IMR-90 (cell line): ENCODE data around the gene EHD4. TPM values are rescaled to one million over a fixed set of nuclear protein-coding genes. Genes with fewer than 3 reads are reported as not detected.

Experiments
- ATAC-seq: fragments of 200-7000 bp; cut with Tn5 transposase; 2 replicates; pipeline ENCODE4 v1.9.1; 2020; ENCODE audit warnings: low read depth, mild to moderate bottlenecking, moderate library complexity
- BruUV-seq: library from RNA; stranded (reverse); fragments of 400-500 nt; replicated peaks from 2 replicates; lab custom pipeline; 2021; lab: Mats Ljungman, UMichigan
- CTCF ChIA-PET: fragments of 300-600 bp; formaldehyde crosslinking; extraction: SDS; loops from one replicate; lab custom pipeline; 2021; ENCODE audit warnings: antibody characterized with exemption; lab: Yijun Ruan, JAX
- POLR2A ChIA-PET: fragments of 300-600 bp; sonication (Branson Sonifier 250); formaldehyde crosslinking; loops from one replicate; lab custom pipeline; 2022; ENCODE audit warnings: antibody characterized with exemption; ENCODE audit not compliant: unreplicated experiment; lab: Charles Lee
- DNase-seq: peaks from one replicate; pipeline ENCODE4 v3.0.0; 2013
- H2AFZ ChIP-seq: replicated peaks from 2 replicates; pipeline ENCODE3; 2013; ENCODE audit warnings: low read length, mild to moderate bottlenecking; ENCODE audit not compliant: poor library complexity
- H2AK5ac ChIP-seq: 2 replicates; pipeline ENCODE4 v1.6.1; 2013; ENCODE audit warnings: low read depth, low read length, inconsistent platforms
- H2AK9ac ChIP-seq: replicated peaks from 2 replicates; pipeline ENCODE3; 2013; ENCODE audit warnings: mild to moderate bottlenecking, low read depth, low read length, moderate library complexity; ENCODE audit not compliant: poor library complexity
- H2BK120ac ChIP-seq: 2 replicates; pipeline ENCODE4 v1.6.1; 2013; ENCODE audit warnings: low read depth, low read length, inconsistent platforms
- H2BK15ac ChIP-seq: 3 replicates; pipeline ENCODE4 v1.6.1; 2013; ENCODE audit warnings: low read depth, low read length, inconsistent platforms
- H2BK20ac ChIP-seq: 2 replicates; pipeline ENCODE4 v1.6.1; 2013; ENCODE audit warnings: low read depth, mild to moderate bottlenecking, inconsistent platforms, low read length, moderate library complexity
- H2BK5ac ChIP-seq: 2 replicates; pipeline ENCODE4 v1.6.1; 2013; ENCODE audit warnings: mild to moderate bottlenecking, low read depth, low read length, inconsistent platforms; ENCODE audit not compliant: poor library complexity, severe bottlenecking
- H3K14ac ChIP-seq: replicated peaks from 2 replicates; pipeline ENCODE4 v1.6.1; 2013; ENCODE audit warnings: low read depth, low read length, inconsistent platforms
- H3K18ac ChIP-seq: 2 replicates; pipeline ENCODE4 v1.6.1; 2013; ENCODE audit warnings: low read depth, low read length, control low read depth
- H3K23ac ChIP-seq: 2 replicates; pipeline ENCODE4 v1.6.1; 2013; ENCODE audit warnings: low read depth, low read length, inconsistent platforms
- H3K27ac ChIP-seq: 2 replicates; pipeline ENCODE4 v1.5.1; 2013; ENCODE audit warnings: mild to moderate bottlenecking, control low read depth, low read length; ENCODE audit not compliant: insufficient read depth
- H3K27me3 ChIP-seq: 2 replicates; pipeline ENCODE4 v1.6.1; 2013; ENCODE audit warnings: low read length; ENCODE audit not compliant: control insufficient read depth, insufficient read depth
- H3K36me3 ChIP-seq: 2 replicates; pipeline ENCODE4 v1.6.1; 2013; ENCODE audit warnings: low read length, mixed read lengths; ENCODE audit not compliant: control insufficient read depth, insufficient read depth
- H3K4ac ChIP-seq: 2 replicates; pipeline ENCODE4 v1.6.1; 2013; ENCODE audit warnings: low read depth, low read length, inconsistent platforms
- H3K4me1 ChIP-seq: 2 replicates; pipeline ENCODE4 v1.6.1; 2013; ENCODE audit warnings: low read length, mixed read lengths; ENCODE audit not compliant: control insufficient read depth, insufficient read depth
- H3K4me2 ChIP-seq: 2 replicates; pipeline ENCODE4 v1.6.1; 2013; ENCODE audit warnings: low read depth, mild to moderate bottlenecking, control low read depth, low read length, moderate library complexity
- H3K4me3 ChIP-seq: 2 replicates; pipeline ENCODE4 v1.5.1; 2013; ENCODE audit warnings: low read depth, mild to moderate bottlenecking, control low read depth, low read length, moderate library complexity; ENCODE audit not compliant: insufficient read depth
- H3K56ac ChIP-seq: 2 replicates; pipeline ENCODE4 v1.6.1; 2013; ENCODE audit warnings: low read length, inconsistent platforms; ENCODE audit not compliant: insufficient read depth; ENCODE audit errors: extremely low read depth
- H3K79me1 ChIP-seq, 2 experiments: 2 replicates each; pipeline ENCODE4 v1.6.1; 2013; ENCODE audit warnings: low read length in 2 of 2, inconsistent platforms in 1 of 2, low read depth in 1 of 2
- H3K9ac ChIP-seq: 2 replicates; pipeline ENCODE4 v1.6.1; 2013; ENCODE audit warnings: low read depth, low read length, control low read depth
- H3K9me1 ChIP-seq: 2 replicates; pipeline ENCODE4 v1.6.1; 2013; ENCODE audit warnings: low read length, inconsistent platforms; ENCODE audit not compliant: insufficient read depth
- H3K9me3 ChIP-seq: 2 replicates; pipeline ENCODE4 v1.6.1; 2013; ENCODE audit warnings: low read length; ENCODE audit not compliant: control insufficient read depth, insufficient read depth
- H4K20me1 ChIP-seq: 2 replicates; pipeline ENCODE4 v1.6.1; 2013; ENCODE audit warnings: low read length, inconsistent platforms; ENCODE audit not compliant: insufficient read depth
- H4K5ac ChIP-seq: 2 replicates; pipeline ENCODE4 v1.6.1; 2013; ENCODE audit warnings: mild to moderate bottlenecking, low read depth, low read length, control low read depth
- H4K8ac ChIP-seq, 2 experiments: 2 replicates each; pipeline ENCODE4 v1.6.1; 2013; ENCODE audit warnings: low read depth in 2 of 2, low read length in 2 of 2, control low read depth in 1 of 2, inconsistent platforms in 1 of 2
- H4K91ac ChIP-seq: 2 replicates; pipeline ENCODE4 v1.6.1; 2013; ENCODE audit warnings: low read depth, low read length, inconsistent platforms; ENCODE audit not compliant: insufficient read depth
- BHLHE40 ChIP-seq: fragments of 150-350 bp; IDR thresholded peaks from 2 replicates; pipeline ENCODE4 v1.6.1; 2016; ENCODE audit warnings: mild to moderate bottlenecking, low read depth, low read length
- CEBPB ChIP-seq: IDR thresholded peaks from 2 replicates; pipeline ENCODE4 v1.6.1; 2012; ENCODE audit warnings: low read depth, low read length, improper control_type of control experiment
- CHD1 ChIP-seq: IDR thresholded peaks from 2 replicates; pipeline ENCODE4 v1.6.1; 2012; ENCODE audit warnings: low read depth, low read length, improper control_type of control experiment
- MAFK ChIP-seq: IDR thresholded peaks from 2 replicates; pipeline ENCODE4 v1.6.1; 2012; ENCODE audit warnings: low read depth, low read length, improper control_type of control experiment
- MAZ ChIP-seq: IDR thresholded peaks from 2 replicates; pipeline ENCODE4 v1.6.1; 2012; ENCODE audit warnings: low read depth, mild to moderate bottlenecking, low read length, improper control_type of control experiment, moderate library complexity, borderline replicate concordance
- NFE2L2 ChIP-seq: fragments of 150-350 bp; IDR thresholded peaks from 2 replicates; pipeline ENCODE4 v1.6.1; 2016; ENCODE audit warnings: low read depth, mild to moderate bottlenecking, low read length
- RAD21 ChIP-seq: IDR thresholded peaks from 2 replicates; pipeline ENCODE4 v1.6.1; 2012; ENCODE audit warnings: low read length, improper control_type of control experiment
- USF2 ChIP-seq: fragments of 150-350 bp; IDR thresholded peaks from 2 replicates; pipeline ENCODE4 v1.6.1; 2017; ENCODE audit warnings: mild to moderate bottlenecking, antibody characterized with exemption, low read length, low read depth
- WGBS, 2 experiments: methylation state at CpG; one replicate each; pipeline versions ENCODE4 v1.1.5 to v1.1.7; 2013; ENCODE audit warnings: missing lambda C conversion rate in 2 of 2; ENCODE audit not compliant: insufficient read length in 1 of 2; ENCODE audit errors: extremely low coverage in 2 of 2; 5-methylcytosine and 5-hydroxymethylcytosine counted together
- dilution Hi-C: fragments of 300-500 bp; cut with HindIII; formaldehyde crosslinking; loops from one replicate; pipeline ENCODE4 v1.14.3; 2018; ENCODE audit warnings: low sequenced_read_pairs; ENCODE audit not compliant: unreplicated experiment
- in situ Hi-C: fragments of 300-500 bp; cut with MboI; formaldehyde crosslinking; loops from 3 replicates; pipeline ENCODE4 v1.14.3; 2019; ENCODE audit warnings: low sequenced_read_pairs, inconsistent platforms, mixed read lengths
- intact Hi-C: fragments of 100-400 bp; cut with micrococcal nuclease; formaldehyde crosslinking; loops from 2 replicates; pipeline ENCODE4 v1.10.0; 2022
- polyA plus RNA-seq, 3 experiments: library from polyadenylated mRNA; depleted of rRNA; stranded (reverse); fragments of >200 nt; gene quantifications; 2 replicates each; pipeline ENCODE4 v1.2.3, GENCODE V29; 2012; ENCODE audit warnings: low replicate concordance in 1 of 3
- total RNA-seq: library from RNA; depleted of rRNA; stranded (reverse); fragments of >200 nt; gene quantifications from 2 replicates; pipeline ENCODE4 v1.2.3, GENCODE V29; 2012

The EHD4 gene
- total and polyA plus RNA-seq, 2 of the 4 experiments (the other 2 are of a cell fraction), result 21.0 to 29.0 TPM

GRCh38 chr15:41853831-41854230 lies 118.5 kb downstream of the EHD4 start:
- no CpG with 5 or more reads among the region's 10 CpGs for WGBS, 2 experiments
- H3K4me1 ChIP-seq, result no peaks in the 10 kb centered on the region
- H2AK9ac ChIP-seq, result no peak overlapping the region
- no peaks in the 10 kb centered on the region for H3K9me1 ChIP-seq
- no peaks in the 10 kb centered on the region for H4K20me1 ChIP-seq
- no peak overlapping the region for H4K91ac ChIP-seq
- in situ Hi-C loops (no loop called here), dilution Hi-C loops (no loop called here), intact Hi-C loops (no loop called here)
- H2BK5ac ChIP-seq, result no peak overlapping the region
- BruUV-seq, result no TSS peak
- no peak overlapping the region for H2AFZ ChIP-seq
- ATAC-seq (no peak), DNase-seq (no peak)
- no peak overlapping the region for H3K14ac ChIP-seq
- ChIA-PET POLR2A (no interaction called here), CTCF (no interaction called here)
- no peak overlapping the region for H3K27ac ChIP-seq
- TF ChIP-seq RAD21 (no peak), NFE2L2 (no peak), CHD1 (no peak), MAZ (no peak), BHLHE40 (no peak), USF2 (no peak), MAFK (no peak), CEBPB (no peak)
- no peak overlapping the region for H4K5ac ChIP-seq
- H3K4ac ChIP-seq, result no peak overlapping the region
- no peak overlapping the region for H2AK5ac ChIP-seq
- no peak overlapping the region for H3K4me3 ChIP-seq
- no peak overlapping the region for H2BK120ac ChIP-seq
- H4K8ac ChIP-seq, result no peak overlapping the region
- no peak overlapping the region for H3K23ac ChIP-seq
- H2BK15ac ChIP-seq, result no peak overlapping the region
- H3K27me3 ChIP-seq, result peaks cover 23% of the 10 kb centered on the region; the same call in 1 of the 2 replicates
- H3K56ac ChIP-seq, result no peak overlapping the region
- H3K36me3 ChIP-seq, result no peaks in the 10 kb centered on the region
- H3K9ac ChIP-seq, result no peak overlapping the region
- no peaks in the 10 kb centered on the region for H3K9me3 ChIP-seq
- H3K79me1 ChIP-seq, result no peaks in the 10 kb centered on the region
- no peak overlapping the region for H3K18ac ChIP-seq
- H3K4me2 ChIP-seq, result no peak overlapping the region
- no peak overlapping the region for H2BK20ac ChIP-seq
